ENCODE measurements around the gene BUD23.
A peak's percentile ranks its signal among the peaks of the same experiment; 100 is the strongest.
"Not testable (repeated sequence)": the region's sequence is repeated elsewhere in the genome, so short reads cannot be mapped to it uniquely, and the experiment has no call there.

BUD23 gene

DNA sequence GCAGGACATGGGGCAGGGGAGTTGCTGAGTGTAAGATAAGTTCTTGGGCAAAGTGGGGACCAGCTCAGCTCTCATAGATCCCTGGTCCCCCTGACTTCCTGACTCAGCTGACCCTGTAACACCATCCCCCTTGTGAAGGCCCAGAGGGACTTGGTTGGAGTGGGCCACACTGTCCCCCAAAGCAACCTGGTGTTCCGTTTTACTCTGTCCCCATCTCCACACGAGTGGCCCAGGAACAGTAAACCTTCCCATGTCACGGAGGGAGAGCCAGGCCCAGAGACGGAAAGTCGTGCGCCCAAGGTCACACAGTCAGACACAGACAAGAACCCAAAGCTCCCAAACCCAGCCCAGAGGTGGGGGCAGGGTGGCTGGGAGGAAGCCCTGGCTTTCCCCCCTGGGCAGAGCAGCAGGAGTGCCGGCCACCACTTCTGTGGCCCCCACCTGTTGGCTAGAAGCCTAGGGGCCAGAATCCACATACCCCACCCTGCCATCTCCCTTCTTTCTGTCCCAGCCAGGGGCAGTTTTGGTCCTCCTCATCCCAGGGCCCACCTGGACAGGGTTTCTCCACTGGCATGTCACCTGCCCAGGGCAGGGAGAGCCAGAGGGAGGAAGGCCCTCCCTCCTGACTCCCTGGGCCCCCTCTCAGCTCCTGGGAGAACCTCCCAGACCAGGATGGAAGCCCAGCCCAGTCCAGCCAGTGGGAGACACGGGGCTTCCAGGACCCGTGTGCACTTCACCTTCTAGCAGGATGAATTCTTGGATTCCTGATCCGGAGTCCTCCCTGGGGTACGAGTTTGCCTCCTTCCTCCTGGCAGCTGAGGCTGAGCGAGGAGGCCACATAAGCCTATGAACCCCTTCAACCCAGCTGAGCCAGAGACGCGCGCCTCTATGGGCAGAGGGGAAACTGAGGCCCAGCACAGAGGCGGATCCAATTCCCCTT lies 36.3 kb upstream of the BUD23 start:
- no peaks in the 10 kb centered on the region for H3K36me3 ChIP-seq
- H3K4me1 ChIP-seq, result peaks cover 0 to 31% (median 14%) of the 10 kb centered on the region in 10 experiments; a peak in 16 of 20 replicates
- peak overlapping the region in 1 of 11 experiments; percentile 64; a peak in 1 of 22 replicates for H3K9ac ChIP-seq
- peaks cover under 1 to 10% (median 3%) of the 10 kb centered on the region in 11 experiments; a peak in 18 of 22 replicates for H3K9me3 ChIP-seq (replicated peaks in 1 of 11)
- TF ChIP-seq Cebpa-rat (IDR thresholded peaks at IDR 0.05), result no peak
- H3K4me2 ChIP-seq, result peak overlapping the region; percentile 66 to 89 (median 83); a peak in 18 of 22 replicates
- H3K27me3 ChIP-seq, result peaks cover 43 to 80% (median 62%) of the 10 kb centered on the region in 11 experiments
- H4K20me1 ChIP-seq, result peaks cover 0 to 27% (median 11%) of the 10 kb centered on the region in 11 experiments; a peak in 11 of 22 replicates
- H3K4me3 ChIP-seq, result peak overlapping the region in 3 of 10 experiments; percentile 49 to 63 (median 56); a peak in 6 of 20 replicates
- H3K27ac ChIP-seq, result no peak overlapping the region

GRCh38 chr7:73647725-73648592 lies 35.4 kb upstream of the BUD23 start:
- H3K9me3 ChIP-seq (replicated peaks in 1 of 11), result peaks cover 0 to under 1% (median 0%) of the 10 kb centered on the region in 11 experiments; a peak in 1 of 22 replicates
- peak overlapping the region; percentile 66 to 89 (median 83) for H3K4me2 ChIP-seq
- peak overlapping the region; percentile 38 to 63 (median 52) for H3K4me3 ChIP-seq
- peaks cover 0 to 27% (median 11%) of the 10 kb centered on the region in 11 experiments; a peak in 11 of 22 replicates for H4K20me1 ChIP-seq
- H3K4me1 ChIP-seq, result peaks cover 0 to 31% (median 14%) of the 10 kb centered on the region in 10 experiments; a peak in 16 of 20 replicates
- H3K9ac ChIP-seq, result peak overlapping the region in 10 of 11 experiments; percentile 42 to 72 (median 56); a peak in 16 of 22 replicates
- no peak overlapping the region for H3K27ac ChIP-seq
- peaks cover 43 to 80% (median 62%) of the 10 kb centered on the region in 11 experiments for H3K27me3 ChIP-seq
- TF ChIP-seq Cebpa-rat (IDR thresholded peaks at IDR 0.05), result no peak
- H3K36me3 ChIP-seq, result no peaks in the 10 kb centered on the region

DNA sequence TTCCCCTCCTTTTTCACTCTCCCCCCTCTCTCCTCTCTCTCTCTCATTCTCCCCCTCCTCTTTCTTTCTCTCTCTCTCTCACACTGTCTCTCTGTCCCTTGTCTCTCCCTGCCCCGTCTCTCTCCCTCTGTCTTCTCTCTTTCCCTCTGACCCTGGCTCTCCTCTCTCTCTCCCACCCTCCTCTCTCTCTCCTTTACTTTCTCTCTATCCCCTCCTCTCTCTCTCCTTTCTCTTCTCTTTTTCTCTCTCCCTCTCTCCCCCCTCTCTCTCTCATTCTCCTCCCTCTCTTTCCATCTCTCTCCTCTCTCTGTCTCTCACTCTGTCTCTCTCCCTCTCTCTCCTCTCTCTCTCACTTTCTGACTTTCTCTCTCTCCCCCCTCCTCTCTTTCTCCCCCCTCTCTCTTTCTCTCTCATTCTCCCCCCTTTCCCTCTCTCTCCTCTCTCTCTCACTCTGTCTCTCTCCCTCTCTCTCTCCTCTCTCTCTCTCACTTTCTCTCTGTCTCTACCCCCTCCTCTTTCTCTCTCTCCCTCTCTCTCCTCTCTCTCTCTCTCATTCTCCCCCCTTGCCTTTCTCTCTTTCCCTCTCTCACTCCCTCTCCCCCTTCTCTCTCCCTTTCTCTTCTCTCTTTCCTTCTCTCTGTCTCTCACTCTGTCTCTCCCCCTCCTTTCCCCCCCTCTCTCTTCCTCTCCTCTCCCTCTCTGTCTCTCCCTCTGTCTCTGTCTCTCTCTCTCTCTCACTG lies 34.6 kb upstream of the BUD23 start:
- Histone ChIP-seq H3K27ac (no peak overlapping the region), H4K20me1 (peaks cover 0 to 27% (median 11%) of the 10 kb centered on the region in 11 experiments; a peak in 11 of 22 replicates), H3K9ac (no peak overlapping the region), H3K4me3 (0 out of 20 replicates have a peak overlapping the region, but pooled peaks of 1 of the 10 experiments have one; percentile 46), H3K36me3 (no peaks in the 10 kb centered on the region), H3K4me2 (no peak overlapping the region), H3K27me3 (peaks cover 43 to 77% (median 62%) of the 10 kb centered on the region in 11 experiments), H3K9me3 (replicated peaks in 1 of 11) (no peaks in the 10 kb centered on the region), H3K4me1 (peaks cover 0 to 31% (median 14%) of the 10 kb centered on the region in 10 experiments; a peak in 16 of 20 replicates)
- no peak for TF ChIP-seq Cebpa-rat (IDR thresholded peaks at IDR 0.05)

DNA sequence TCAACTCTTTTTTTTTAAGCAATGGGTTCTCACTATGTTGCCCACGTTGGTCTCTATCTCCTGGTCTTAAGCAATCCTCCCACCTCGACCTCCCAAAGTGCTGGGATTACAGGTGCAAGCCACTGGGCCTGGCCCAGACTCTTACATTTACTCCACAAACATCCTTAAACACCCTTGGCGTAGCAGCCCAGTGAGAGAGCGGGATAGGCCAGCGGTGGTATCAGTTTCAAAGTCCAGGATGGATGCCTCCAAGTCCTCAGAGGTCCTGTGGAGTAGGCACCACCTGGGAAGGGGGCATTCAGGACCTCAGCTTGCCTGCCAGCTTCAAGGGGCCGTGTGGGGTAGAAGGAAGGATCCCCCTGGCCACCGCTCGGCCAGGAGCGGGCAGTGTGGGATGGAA lies 33.8 kb upstream of the BUD23 start:
- H4K20me1 ChIP-seq, result peaks cover 0 to 27% (median 11%) of the 10 kb centered on the region in 11 experiments; a peak in 11 of 22 replicates
- peaks cover 43 to 70% (median 62%) of the 10 kb centered on the region in 11 experiments for H3K27me3 ChIP-seq
- H3K9ac ChIP-seq, result no peak overlapping the region
- H3K9me3 ChIP-seq (replicated peaks in 1 of 11), result no peaks in the 10 kb centered on the region
- H3K36me3 ChIP-seq, result no peaks in the 10 kb centered on the region
- no peak for TF ChIP-seq Cebpa-rat (IDR thresholded peaks at IDR 0.05)
- H3K4me1 ChIP-seq, result peaks cover 0 to 31% (median 14%) of the 10 kb centered on the region in 10 experiments; a peak in 16 of 20 replicates
- no peak overlapping the region for H3K27ac ChIP-seq
- H3K4me2 ChIP-seq, result peak overlapping the region in 7 of 11 experiments; percentile 9 to 55 (median 14); a peak in 4 of 22 replicates
- no peak overlapping the region for H3K4me3 ChIP-seq

DNA sequence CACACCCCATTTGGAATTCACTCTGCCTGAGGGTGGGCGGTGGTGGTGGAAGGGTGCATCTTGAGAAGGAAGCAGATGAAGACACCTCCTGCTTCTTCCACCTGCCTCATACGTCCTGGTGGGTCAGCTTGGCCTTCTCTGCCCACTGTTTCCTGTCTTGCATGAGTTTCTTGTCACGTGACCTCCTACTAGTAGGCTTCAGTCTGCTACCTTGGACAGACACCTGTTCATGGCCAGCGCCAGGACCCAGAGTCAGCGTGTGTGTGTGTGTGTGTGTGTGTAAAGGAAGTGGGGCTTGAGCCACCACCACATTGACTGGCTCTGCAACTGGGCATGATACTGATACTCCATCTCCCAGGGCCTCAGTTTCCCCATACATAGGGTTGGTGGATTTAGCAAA lies 32.9 kb upstream of the BUD23 start:
- H4K20me1 ChIP-seq, result peaks cover 0 to 27% (median 11%) of the 10 kb centered on the region in 11 experiments; a peak in 11 of 22 replicates
- no peaks in the 10 kb centered on the region for H3K36me3 ChIP-seq
- no peak overlapping the region for H3K4me3 ChIP-seq
- peaks cover 43 to 60% (median 55%) of the 10 kb centered on the region in 11 experiments for H3K27me3 ChIP-seq
- peaks cover 0 to 24% (median 14%) of the 10 kb centered on the region in 10 experiments; a peak in 16 of 20 replicates for H3K4me1 ChIP-seq
- no peak overlapping the region for H3K4me2 ChIP-seq
- peaks cover 0 to 5% (median 0%) of the 10 kb centered on the region in 11 experiments; a peak in 2 of 22 replicates for H3K9me3 ChIP-seq (replicated peaks in 1 of 11)
- H3K27ac ChIP-seq, result no peak overlapping the region
- TF ChIP-seq Cebpa-rat (IDR thresholded peaks at IDR 0.05), result no peak
- H3K9ac ChIP-seq, result no peak overlapping the region

- H3K27me3 ChIP-seq, result peaks cover 27 to 40% (median 35%) of the 10 kb centered on the region in 11 experiments
- H3K4me2 ChIP-seq, result no peak overlapping the region
- no peak overlapping the region for H3K4me3 ChIP-seq
- H3K9me3 ChIP-seq (replicated peaks in 1 of 11), result peaks cover 0 to 6% (median 0%) of the 10 kb centered on the region in 11 experiments; a peak in 2 of 22 replicates
- H3K4me1 ChIP-seq, result peaks cover 0 to 18% (median 13%) of the 10 kb centered on the region in 10 experiments; a peak in 16 of 20 replicates
- no peaks in the 10 kb centered on the region for H3K36me3 ChIP-seq
- TF ChIP-seq Cebpa-rat (IDR thresholded peaks at IDR 0.05), result no peak
- no peak overlapping the region for H3K27ac ChIP-seq
- H3K9ac ChIP-seq, result no peak overlapping the region
- H4K20me1 ChIP-seq, result peaks cover 0 to 9% (median 0%) of the 10 kb centered on the region in 11 experiments; a peak in 7 of 22 replicates
Measured at GRCh38 chr7:73652541-73652949, 30.9 kb upstream of the BUD23 start.

- H3K4me2 ChIP-seq; H3K36me3 ChIP-seq; H3K9ac ChIP-seq; H3K4me1 ChIP-seq; H3K4me3 ChIP-seq; H4K20me1 ChIP-seq; H3K27ac ChIP-seq; H3K9me3 ChIP-seq (replicated peaks in 1 of 11): not testable (repeated sequence)
- H3K27me3 ChIP-seq, result peaks cover 2 to 12% (median 8%) of the 10 kb centered on the region in 11 experiments; a peak in 19 of 22 replicates
Measured at GRCh38 chr7:73655309-73655708, 28.1 kb upstream of the BUD23 start.

DNA sequence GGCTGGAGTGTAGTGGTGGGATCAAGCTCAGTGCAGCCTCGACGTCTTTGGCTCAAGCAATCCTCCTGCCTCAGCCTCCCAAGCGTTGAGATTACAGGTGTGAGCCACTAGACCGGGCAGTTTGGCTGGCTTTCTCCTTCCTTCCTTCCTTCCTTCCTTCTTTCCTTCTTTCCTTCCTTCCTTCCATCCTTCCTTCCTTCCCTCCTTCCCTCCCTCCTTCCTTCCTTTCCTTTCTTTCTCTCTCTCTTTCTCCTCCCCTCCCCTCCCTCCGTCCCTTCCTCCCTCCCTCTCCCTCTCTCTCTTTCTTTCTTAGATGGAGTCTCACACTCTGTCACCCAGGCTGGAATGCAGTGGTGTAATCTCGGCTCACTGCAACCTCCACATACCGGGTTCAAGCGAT lies 23.4 kb upstream of the BUD23 start:
- Histone ChIP-seq H3K4me2 (no peak overlapping the region), H3K27ac (no peak overlapping the region), H3K36me3 (no peaks in the 10 kb centered on the region), H3K9me3 (replicated peaks in 1 of 11) (peaks cover 7 to 20% (median 11%) of the 10 kb centered on the region in 11 experiments; a peak in 21 of 22 replicates), H3K27me3 (no peaks in the 10 kb centered on the region), H3K4me3 (no peak overlapping the region), H3K9ac (no peak overlapping the region), H3K4me1 (0 out of 20 replicates have a peak, but pooled peaks cover 0 to 3% (median 0%) of the 10 kb centered on the region in 10 experiments), H4K20me1 (no peaks in the 10 kb centered on the region)
- TF ChIP-seq Cebpa-rat (IDR thresholded peaks at IDR 0.05), result no peak

GRCh38 chr7:73660594-73660993 lies 22.8 kb upstream of the BUD23 start:
- H3K4me1 ChIP-seq, H4K20me1 ChIP-seq, H3K9ac ChIP-seq, H3K27me3 ChIP-seq, H3K27ac ChIP-seq, H3K4me3 ChIP-seq, H3K4me2 ChIP-seq, H3K36me3 ChIP-seq: not testable (repeated sequence)
- H3K9me3 ChIP-seq (replicated peaks in 1 of 11), result peaks cover 7 to 14% (median 11%) of the 10 kb centered on the region in 11 experiments; a peak in 21 of 22 replicates
